Hepatocyte (in vitro differentiated cells): Measurements from ENCODE around the gene CHST6. TPM values are rescaled to one million over a fixed set of nuclear protein-coding genes. Genes with fewer than 3 reads are reported as not detected.

Experiments used
- DNase-seq: peaks from one replicate; pipeline ENCODE4 v3.0.0-alpha.2; 2016; ENCODE audit warnings: low spot score
- H2AFZ ChIP-seq: fragments of 200-600 bp; sonication (generic); 2 replicates; pipeline ENCODE4 v1.6.0; 2016; ENCODE audit warnings: antibody characterized with exemption, mild to moderate bottlenecking
- H3K27ac ChIP-seq: fragments of 200-600 bp; sonication (generic); 2 replicates; pipeline ENCODE4 v1.5.1; 2016; ENCODE audit warnings: mild to moderate bottlenecking
- H3K27me3 ChIP-seq: fragments of 200-600 bp; sonication (generic); 2 replicates; pipeline ENCODE4 v1.6.1; 2016
- H3K36me3 ChIP-seq: fragments of 200-600 bp; sonication (generic); replicated peaks from 2 replicates; pipeline ENCODE4 v1.5.1; 2016; ENCODE audit warnings: low read depth; ENCODE audit not compliant: insufficient read depth
- H3K4me1 ChIP-seq: fragments of 200-600 bp; sonication (generic); 2 replicates; pipeline ENCODE4 v1.5.1; 2016; ENCODE audit warnings: mild to moderate bottlenecking, moderate library complexity; ENCODE audit not compliant: insufficient read depth
- H3K4me2 ChIP-seq: fragments of 200-600 bp; sonication (generic); 2 replicates; pipeline ENCODE4 v1.6.0; 2016
- H3K4me3 ChIP-seq: fragments of 200-600 bp; sonication (generic); 2 replicates; pipeline ENCODE4 v1.5.1; 2016; ENCODE audit warnings: mild to moderate bottlenecking
- H3K79me2 ChIP-seq: fragments of 200-600 bp; sonication (generic); 2 replicates; pipeline ENCODE4 v1.6.0; 2017; ENCODE audit warnings: mild to moderate bottlenecking
- H3K9me2 ChIP-seq: fragments of 200-600 bp; sonication (generic); replicated peaks from 2 replicates; pipeline ENCODE4 v1.6.0; 2017; ENCODE audit warnings: mild to moderate bottlenecking; ENCODE audit not compliant: insufficient read depth
- H3K9me3 ChIP-seq: fragments of 200-600 bp; sonication (generic); 2 replicates; pipeline ENCODE4 v1.5.1; 2016; ENCODE audit warnings: low read depth, mild to moderate bottlenecking
- H4K20me1 ChIP-seq: fragments of 200-600 bp; sonication (generic); 2 replicates; pipeline ENCODE4 v1.6.0; 2016; ENCODE audit warnings: mild to moderate bottlenecking; ENCODE audit not compliant: insufficient read depth, poor library complexity, severe bottlenecking
- CTCF ChIP-seq: fragments of 200-600 bp; sonication (generic); IDR thresholded peaks from 2 replicates; pipeline ENCODE4 v1.5.1; 2016; ENCODE audit warnings: antibody characterized with exemption, mild to moderate bottlenecking; ENCODE audit not compliant: poor library complexity
- EZH2 ChIP-seq: fragments of 200-600 bp; sonication (generic); IDR thresholded peaks from 2 replicates; pipeline ENCODE4 v1.6.1; 2016; ENCODE audit warnings: antibody characterized with exemption, mild to moderate bottlenecking, borderline replicate concordance
- EZH2phosphoT487 ChIP-seq: fragments of 200-600 bp; sonication (generic); IDR thresholded peaks from one replicate; pipeline ENCODE4 v1.6.1; 2018; ENCODE audit warnings: antibody characterized with exemption, mild to moderate bottlenecking, low read depth, moderate library complexity; ENCODE audit not compliant: unreplicated experiment, severe bottlenecking
- WGBS: methylation state at CpG from one replicate; pipeline ENCODE4 v1.1.6; 2016; ENCODE audit warnings: low lambda C conversion rate; ENCODE audit errors: missing lambda C conversion rate; 5-methylcytosine and 5-hydroxymethylcytosine counted together
- polyA plus RNA-seq: library from polyadenylated mRNA; unstranded; fragments of >200 nt; fragmentation: Nextera tagmentation; extraction: Ambion mirVana; gene quantifications from 2 replicates; pipeline ENCODE4 v1.2.1, GENCODE V29; 2016
- total RNA-seq: library from RNA; depleted of rRNA; stranded (reverse); fragments of >200 nt; gene quantifications from 2 replicates; pipeline ENCODE4 v1.2.3, GENCODE V29; 2014

The CHST6 gene
- total and polyA plus RNA-seq, 2 experiments from 2014 or later, result 0.33 to 0.37 TPM

DNA sequence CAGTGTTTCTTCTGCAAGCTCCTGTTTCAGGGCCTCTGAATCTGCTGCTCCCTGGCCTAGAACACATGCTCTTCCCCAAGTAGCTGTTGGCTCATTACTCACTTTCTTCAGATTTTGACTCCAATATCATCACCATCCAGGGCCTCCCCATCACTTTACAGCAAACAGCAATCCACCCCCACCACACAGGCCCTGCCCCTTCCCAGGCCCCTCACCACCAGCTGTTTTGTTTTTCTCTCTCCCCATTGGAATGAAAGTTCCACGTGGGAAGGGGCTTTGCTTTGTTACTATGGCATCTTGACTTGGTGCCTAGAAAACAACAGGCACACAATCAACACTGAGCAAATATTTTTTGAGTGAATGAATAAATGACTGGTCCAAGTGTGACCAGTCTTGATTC is 34.8 kb downstream of the CHST6 start:
- Histone ChIP-seq H3K36me3 (no peaks in the 10 kb centered on the region), H3K9me3 (no peaks in the 10 kb centered on the region), H3K4me3 (no peak overlapping the region), H3K9me2 (no peaks in the 10 kb centered on the region), H3K4me2 (no peak overlapping the region), H3K79me2 (peaks cover 83% of the 10 kb centered on the region), H3K4me1 (peaks cover 10% of the 10 kb centered on the region), H3K27ac (no peak overlapping the region), H3K27me3 (no peaks in the 10 kb centered on the region), H2AFZ (no peak overlapping the region), H4K20me1 (peaks cover 58% of the 10 kb centered on the region)
- no peak for DNase-seq
- 18% methylated on average over 1 of the region's 1 CpG for WGBS
- no peak for TF ChIP-seq EZH2
- no peak for TF ChIP-seq CTCF
- no peak for TF ChIP-seq EZH2phosphoT487

GRCh38 chr16:75459691-75460090 is 35.5 kb downstream of the CHST6 start:
- 100% methylated on average over 4 of the region's 4 CpGs for WGBS
- H3K36me3 ChIP-seq, result no peaks in the 10 kb centered on the region
- H3K27me3 ChIP-seq, result no peaks in the 10 kb centered on the region
- TF ChIP-seq EZH2phosphoT487 (no peak), CTCF (no peak), EZH2 (no peak)
- H3K4me1 ChIP-seq, result peaks cover 10% of the 10 kb centered on the region
- no peaks in the 10 kb centered on the region for H3K9me3 ChIP-seq
- no peaks in the 10 kb centered on the region for H3K9me2 ChIP-seq
- no peak overlapping the region for H3K4me2 ChIP-seq
- no peak overlapping the region for H2AFZ ChIP-seq
- DNase-seq, result no peak
- H3K27ac ChIP-seq, result no peak overlapping the region
- peaks cover 58% of the 10 kb centered on the region for H4K20me1 ChIP-seq
- no peak overlapping the region for H3K4me3 ChIP-seq
- H3K79me2 ChIP-seq, result peaks cover 91% of the 10 kb centered on the region

GRCh38 chr16:75458439-75458838 is 36.8 kb downstream of the CHST6 start:
- 80% methylated on average over 2 of the region's 2 CpGs for WGBS
- Histone ChIP-seq H3K4me3 (no peak overlapping the region), H3K27ac (no peak overlapping the region), H3K27me3 (no peaks in the 10 kb centered on the region), H3K9me2 (no peaks in the 10 kb centered on the region), H4K20me1 (peaks cover 63% of the 10 kb centered on the region), H2AFZ (no peak overlapping the region), H3K4me1 (peaks cover 10% of the 10 kb centered on the region), H3K79me2 (peaks cover 97% of the 10 kb centered on the region), H3K36me3 (no peaks in the 10 kb centered on the region), H3K4me2 (peak overlapping the region; percentile 13), H3K9me3 (no peaks in the 10 kb centered on the region)
- TF ChIP-seq EZH2 (no peak), CTCF (no peak), EZH2phosphoT487 (no peak)
- no peak for DNase-seq

- DNase-seq, result no peak
Measured at GRCh38 chr16:75458029-75458428, 37.2 kb downstream of the CHST6 start.

More at GRCh38 chr16:75458029-75458428, 37.2 kb downstream of the CHST6 start:
- Histone ChIP-seq H2AFZ (no peak overlapping the region), H3K27me3 (no peaks in the 10 kb centered on the region), H3K79me2 (peaks cover 100% of the 10 kb centered on the region), H3K9me3 (no peaks in the 10 kb centered on the region), H4K20me1 (peaks cover 64% of the 10 kb centered on the region), H3K4me2 (peak overlapping the region; percentile 13), H3K9me2 (no peaks in the 10 kb centered on the region), H3K27ac (no peak overlapping the region), H3K36me3 (no peaks in the 10 kb centered on the region), H3K4me3 (no peak overlapping the region), H3K4me1 (peaks cover 14% of the 10 kb centered on the region)
- 94% methylated on average over 4 of the region's 4 CpGs for WGBS
- TF ChIP-seq EZH2, result no peak
- TF ChIP-seq EZH2phosphoT487, result no peak
- TF ChIP-seq CTCF, result no peak
